ENCODE results near the gene MAST4. TPM values are rescaled to one million over a fixed set of nuclear protein-coding genes. Genes with fewer than 3 reads are reported as not detected.
A peak's percentile ranks its signal among the peaks of the same experiment; 100 is the strongest.

The MAST4 gene
- total RNA-seq, result 31.3 and 36.3 TPM in 2 replicates

- DNase-seq (ENCODE audit: low read depth, low spot score), result peak; percentile 49
These were observed at the start of gene MAST4 for GRCh38 chr5:66595756-66596635. Gene MAST4, plus strand, starts transcription at chr5:66596393. Its CDS starts 263 bp downstream, at chr5:66596656.

- DNase-seq (ENCODE audit: low read depth, low spot score), result no peak
These were observed 49.7 kb upstream of the MAST4 start for GRCh38 chr5:66546541-66546940.

GRCh38 chr5:66551338-66551737 lies 44.9 kb upstream of the MAST4 start:
- no peak for DNase-seq (ENCODE audit: low read depth, low spot score)

GRCh38 chr5:66551945-66552344 lies 44.2 kb upstream of the MAST4 start:
- DNase-seq (ENCODE audit: low read depth, low spot score), result no peak

DNA sequence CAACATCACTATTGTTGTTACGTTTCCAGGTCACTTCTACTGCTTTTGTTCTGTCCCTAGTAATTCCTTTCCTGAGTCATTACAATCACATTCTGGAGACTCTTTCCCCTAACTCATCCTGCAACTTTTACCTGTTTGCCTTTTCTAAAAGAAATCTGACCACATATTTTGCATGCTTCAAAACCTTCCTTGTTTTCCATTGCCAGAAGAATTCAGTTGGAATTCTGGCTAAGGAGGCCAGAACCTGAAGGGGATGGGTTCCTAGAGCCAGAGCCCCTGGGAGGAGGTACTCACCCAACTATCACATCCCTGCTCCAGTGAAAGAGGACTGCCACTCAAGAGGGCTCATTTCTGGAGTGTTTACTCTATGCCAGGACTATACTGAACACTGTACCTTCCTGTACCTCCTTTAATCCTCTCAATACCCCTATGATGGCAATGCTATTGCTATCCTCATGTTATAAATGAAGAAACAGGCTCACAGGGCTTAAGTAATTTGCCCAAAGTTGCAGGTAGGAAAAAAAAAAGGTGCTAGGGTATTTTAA lies 42.8 kb upstream of the MAST4 start:
- no peak for DNase-seq (ENCODE audit: low read depth, low spot score)

DNA sequence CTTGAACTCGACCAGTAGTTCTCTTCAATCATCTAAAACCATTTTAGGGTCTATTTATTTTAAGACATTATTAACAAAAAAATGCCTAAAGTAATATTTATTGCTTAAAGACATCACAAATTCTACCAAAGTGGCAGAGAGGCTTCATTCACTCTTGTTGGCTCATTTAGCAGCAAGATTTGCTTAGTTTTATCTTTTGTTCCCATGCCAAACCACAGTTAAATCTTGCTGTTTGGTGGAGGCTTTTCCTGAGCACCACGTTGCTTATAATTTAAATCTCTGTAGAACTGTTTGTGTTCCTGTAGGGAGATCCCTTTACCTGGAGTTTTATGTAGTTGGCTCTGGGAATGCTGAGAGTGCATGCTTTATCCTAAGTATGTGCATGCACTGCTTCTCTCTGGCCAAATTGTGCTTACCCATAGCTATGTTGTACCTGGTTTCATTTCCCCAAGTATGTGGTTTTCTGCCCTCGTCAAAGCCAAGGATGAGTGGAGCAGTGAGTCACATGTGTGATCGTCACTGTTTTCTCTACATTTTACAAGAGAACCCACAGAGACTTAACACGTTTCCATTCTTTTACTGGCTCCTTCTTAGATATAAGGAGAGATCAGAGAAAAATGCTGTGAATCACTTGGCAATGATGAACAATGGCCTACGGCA lies 42.1 kb upstream of the MAST4 start:
- no peak for DNase-seq (ENCODE audit: low read depth, low spot score)

- DNase-seq (ENCODE audit: low read depth, low spot score), result no peak
These were observed 41.3 kb upstream of the MAST4 start for GRCh38 chr5:66554884-66555283.

- no peak for DNase-seq (ENCODE audit: low read depth, low spot score)
These were observed 37.6 kb upstream of the MAST4 start for GRCh38 chr5:66558560-66558959.

DNA sequence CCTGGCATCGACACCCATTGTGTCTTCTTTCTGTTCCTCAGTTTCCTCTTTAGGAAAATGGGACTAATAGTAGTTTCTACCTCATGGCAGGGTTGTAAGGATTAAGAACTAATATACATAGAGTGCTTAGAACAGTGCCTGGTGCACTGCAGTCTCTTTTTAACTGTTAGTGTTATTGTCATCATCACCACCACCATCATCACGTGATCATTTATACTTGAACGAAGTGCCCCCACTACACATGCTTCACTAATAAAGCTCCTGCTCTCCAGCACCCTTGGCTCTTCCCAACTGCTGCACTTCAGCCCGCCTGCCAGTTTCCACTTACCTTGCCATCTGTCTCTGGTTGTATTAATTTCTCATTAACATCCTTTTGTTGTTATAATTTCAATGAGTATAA lies 35.8 kb upstream of the MAST4 start:
- no peak for DNase-seq (ENCODE audit: low read depth, low spot score)

DNA sequence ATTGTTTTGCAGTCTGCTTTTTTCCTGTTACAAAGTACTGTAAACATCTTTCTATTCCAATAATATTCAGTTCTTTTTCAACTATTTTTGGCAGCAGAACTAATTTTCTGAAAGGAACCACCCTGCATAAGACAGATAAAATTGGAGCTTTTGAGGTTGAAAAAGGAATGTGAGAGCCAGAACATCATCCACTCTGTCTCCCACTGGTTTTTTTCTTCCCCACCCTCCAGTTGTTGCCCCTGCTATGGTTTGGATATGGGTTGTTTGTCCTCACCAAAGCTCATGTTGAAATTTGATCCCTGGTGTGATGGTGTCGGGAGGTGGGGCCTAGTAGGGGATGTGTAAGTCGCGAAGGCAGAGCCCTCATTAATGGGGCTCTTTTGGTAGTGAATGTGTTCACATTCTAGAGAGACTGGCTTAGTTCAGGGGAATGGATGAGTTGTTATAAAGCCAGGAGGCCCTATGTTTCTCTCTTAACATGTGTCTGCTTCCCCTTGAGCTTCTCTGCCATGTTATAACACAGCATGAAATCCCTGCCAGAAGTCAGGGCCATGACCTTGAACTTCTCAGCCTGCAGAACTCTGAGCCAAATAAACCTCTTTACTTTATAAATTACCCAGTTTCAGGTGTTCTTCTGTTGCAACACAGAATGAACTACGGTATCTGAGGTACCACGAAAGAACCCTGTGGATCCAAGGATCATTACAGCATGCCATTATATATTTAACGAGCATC lies 34.8 kb upstream of the MAST4 start:
- DNase-seq (ENCODE audit: low read depth, low spot score), result no peak

DNA sequence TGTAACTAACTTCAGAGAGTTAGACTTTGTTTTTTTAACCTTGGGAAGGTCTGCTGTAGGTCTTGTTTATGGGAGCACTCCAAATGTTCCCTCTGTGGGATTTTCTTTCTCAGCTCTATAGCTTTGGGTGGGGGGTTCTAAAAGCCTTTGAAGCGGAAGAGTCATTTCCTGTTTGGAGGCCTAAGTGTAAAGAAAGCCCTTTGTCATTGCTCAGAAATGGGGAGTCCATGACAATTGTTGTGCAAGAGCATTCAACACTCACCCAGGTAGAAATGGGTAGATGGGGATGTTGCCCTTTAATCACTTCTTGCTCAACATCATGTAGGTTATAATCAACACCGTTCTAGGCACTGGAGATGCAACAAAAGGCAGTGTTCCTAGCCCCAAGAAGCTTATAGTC lies 30.3 kb upstream of the MAST4 start:
- DNase-seq (ENCODE audit: low read depth, low spot score), result no peak

- DNase-seq (ENCODE audit: low read depth, low spot score), result no peak
These were observed 28.7 kb upstream of the MAST4 start for GRCh38 chr5:66567474-66567873.

DNA sequence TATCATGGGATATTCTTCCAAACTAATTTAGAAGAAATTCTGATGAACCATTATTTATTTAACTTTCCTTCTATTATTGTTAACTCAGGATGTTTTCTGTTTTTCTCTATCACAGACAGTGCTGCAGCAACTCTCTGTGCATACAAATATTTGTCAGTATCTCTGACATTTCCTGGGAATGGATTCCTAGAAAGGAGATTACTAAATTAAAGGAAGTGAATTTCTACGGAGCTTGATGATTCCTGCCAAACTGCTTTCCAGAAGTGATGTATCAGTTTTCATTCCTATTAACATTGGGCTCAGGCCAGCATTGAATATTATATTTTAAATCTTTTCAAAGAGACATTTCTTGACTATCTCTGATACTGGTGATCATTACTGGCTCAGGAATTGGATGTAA lies 26.0 kb upstream of the MAST4 start:
- DNase-seq (ENCODE audit: low read depth, low spot score), result no peak

DNA sequence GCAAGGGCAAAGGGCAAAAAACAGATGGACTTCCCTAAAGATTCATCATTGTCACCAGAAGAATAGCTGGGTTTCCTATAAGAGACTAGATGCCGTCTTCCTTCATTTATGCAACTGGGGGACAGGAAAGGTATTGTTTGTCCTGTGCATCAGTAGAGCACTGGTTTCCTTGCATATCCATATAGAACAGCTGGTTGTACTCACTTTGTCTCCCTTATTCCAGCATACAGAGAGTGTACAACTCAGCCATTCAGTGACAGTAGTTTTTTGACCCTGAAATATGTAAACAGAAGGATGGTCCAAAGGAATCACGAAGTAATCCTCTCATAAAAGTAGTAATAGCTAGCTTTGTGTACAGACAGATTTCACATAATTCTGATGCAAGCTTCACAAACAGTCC lies 22.5 kb upstream of the MAST4 start:
- no peak for DNase-seq (ENCODE audit: low read depth, low spot score)

- DNase-seq (ENCODE audit: low read depth, low spot score), result no peak
These were observed 13.6 kb upstream of the MAST4 start for GRCh38 chr5:66582499-66583165.

DNA sequence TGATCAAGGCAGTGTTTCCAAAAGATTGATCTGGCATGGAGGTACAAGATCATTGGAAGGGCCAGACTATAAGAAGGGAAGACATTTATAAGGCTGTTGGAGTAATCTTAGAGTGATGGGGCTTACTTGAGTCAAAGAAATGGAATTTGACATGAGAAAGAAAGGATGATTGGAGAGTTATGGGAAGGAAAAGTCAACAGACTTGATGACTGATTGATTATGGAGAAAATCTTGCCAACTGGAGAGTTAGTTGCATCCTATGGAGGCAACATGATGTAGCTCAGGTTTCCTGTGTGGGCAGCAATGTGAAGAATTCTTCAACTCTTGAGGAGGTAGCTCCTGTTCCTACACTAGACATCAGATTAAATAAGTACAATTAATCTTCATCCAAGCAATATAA lies 10.9 kb upstream of the MAST4 start:
- no peak for DNase-seq (ENCODE audit: low read depth, low spot score)

GRCh38 chr5:66587771-66588170 lies 8.4 kb upstream of the MAST4 start:
- DNase-seq (ENCODE audit: low read depth, low spot score), result no peak

- no peak for DNase-seq (ENCODE audit: low read depth, low spot score)
These were observed 516 bp downstream of the MAST4 start for GRCh38 chr5:66596636-66597182.

- DNase-seq (ENCODE audit: low read depth, low spot score), result no peak
These were observed 1.1 kb downstream of the MAST4 start for GRCh38 chr5:66597183-66597757.

DNA sequence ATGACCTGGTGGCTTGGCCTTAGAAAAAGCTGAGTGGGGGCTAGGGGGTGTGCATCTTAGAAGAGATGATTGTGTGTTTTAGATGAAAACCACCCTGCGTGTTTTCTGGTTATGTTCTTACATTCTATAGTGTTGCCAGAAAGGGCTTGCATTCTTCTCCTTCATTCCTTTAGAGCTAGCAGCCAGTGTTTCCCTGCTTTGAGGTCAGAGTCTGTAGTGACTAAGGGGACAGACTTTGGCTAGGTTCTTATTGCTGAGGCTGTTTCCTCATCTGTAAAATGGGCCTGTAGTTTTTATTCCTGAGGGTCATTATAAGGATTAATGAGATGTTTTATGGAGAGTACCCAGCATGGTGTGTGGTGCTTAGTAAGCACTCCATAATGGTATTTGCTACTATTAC lies 6.4 kb downstream of the MAST4 start:
- DNase-seq (ENCODE audit: low read depth, low spot score), result no peak

- DNase-seq (ENCODE audit: low read depth, low spot score), result no peak
These were observed 7.0 kb downstream of the MAST4 start for GRCh38 chr5:66603164-66603563.

Measured in pulmonary artery endothelial cell (primary cell).